GM12873 (cell line): ENCODE results near the gene ASPN.

Experiments used
- CTCF ChIP-seq: IDR thresholded peaks from 2 replicates; pipeline ENCODE4 v1.5.1; 2012; ENCODE audit warnings: low read depth, mild to moderate bottlenecking, moderate library complexity, low read length, control low read depth; ENCODE audit not compliant: insufficient read depth; ENCODE audit errors: missing control alignments

ASPN gene

GRCh38 chr9:92482329-92482728, at the start of gene ASPN:
TSS of gene ASPN (minus strand) at chr9:92482506.
- no peak for TF ChIP-seq CTCF

GRCh38 chr9:92530893-92531292, 48.6 kb upstream of the ASPN start:
- TF ChIP-seq CTCF, result no peak

- TF ChIP-seq CTCF, result no peak
These were observed 46.8 kb upstream of the ASPN start for GRCh38 chr9:92529124-92529523.

GRCh38 chr9:92528522-92528849, 46.2 kb upstream of the ASPN start:
- no peak for TF ChIP-seq CTCF

- TF ChIP-seq CTCF, result no peak
These were observed 45.7 kb upstream of the ASPN start for GRCh38 chr9:92527832-92528521.

- TF ChIP-seq CTCF, result no peak
These were observed 45.1 kb upstream of the ASPN start for GRCh38 chr9:92527291-92527828.

- TF ChIP-seq CTCF, result no peak
These were observed 43.0 kb upstream of the ASPN start for GRCh38 chr9:92525306-92525705.
